ENCODE measurements around the gene GABBR1. TPM values are rescaled to one million over a fixed set of nuclear protein-coding genes. Genes with fewer than 3 reads are reported as not detected.

The GABBR1 gene
- total and polyA plus RNA-seq, 2 donors from 2014 or later = 12.7 to 46.7 TPM

- H3K36me3 ChIP-seq (ENCODE audit: control insufficient read depth in 2 of 3, insufficient read depth in 3 of 3, low read length in 3 of 3) = peaks cover 4 to 14% (median 12%) of the 10 kb centered on the region in 3 donors
Measured at GRCh38 chr6:29608131-29608530, 24.9 kb downstream of the GABBR1 start.

GRCh38 chr6:29603930-29604329, 29.1 kb downstream of the GABBR1 start:
- Histone ChIP-seq H3K27me3 (ENCODE audit: control insufficient read depth, insufficient read depth, low read length) (no peaks in the 10 kb centered on the region), H3K27ac (ENCODE audit: low read depth in 2 of 2, low read length in 2 of 2) (no peak overlapping the region), H3K4me1 (ENCODE audit: control insufficient read depth in 2 of 3, insufficient read depth in 2 of 3, low read depth in 1 of 3, low read length in 3 of 3) (no peaks in the 10 kb centered on the region), H3K9me3 (ENCODE audit: control insufficient read depth in 2 of 3, insufficient read depth in 1 of 3, low read length in 3 of 3) (no peaks in the 10 kb centered on the region), H3K36me3 (ENCODE audit: control insufficient read depth in 2 of 3, insufficient read depth in 3 of 3, low read length in 3 of 3) (peaks cover 4 to 14% (median 12%) of the 10 kb centered on the region in 3 donors), H3K4me3 (ENCODE audit: low read length in 3 of 3) (no peak overlapping the region), H3K9ac (ENCODE audit: low read length in 3 of 3) (no peak overlapping the region)
- TF ChIP-seq CTCF (IDR thresholded peaks at IDR 0.05; ENCODE audit: borderline replicate concordance, extremely low read depth, insufficient read depth) = no peak
- DNase-seq = no peak
- intact Hi-C loops (cut with DNase I) = no loop called here
- FAIRE-seq = no peak

More at GRCh38 chr6:29608131-29608530, 24.9 kb downstream of the GABBR1 start:
- intact Hi-C loops (cut with DNase I) = no loop called here
- no peak overlapping the region for H3K27ac ChIP-seq (ENCODE audit: low read depth in 2 of 2, low read length in 2 of 2)
- no peaks in the 10 kb centered on the region for H3K27me3 ChIP-seq (ENCODE audit: control insufficient read depth, insufficient read depth, low read length)
- DNase-seq (no peak), FAIRE-seq (no peak)
- no peak overlapping the region for H3K9ac ChIP-seq (ENCODE audit: low read length in 3 of 3)
- no peaks in the 10 kb centered on the region for H3K9me3 ChIP-seq (ENCODE audit: control insufficient read depth in 2 of 3, insufficient read depth in 1 of 3, low read length in 3 of 3)
- no peaks in the 10 kb centered on the region for H3K4me1 ChIP-seq (ENCODE audit: control insufficient read depth in 2 of 3, insufficient read depth in 2 of 3, low read depth in 1 of 3, low read length in 3 of 3)
- no peak for TF ChIP-seq CTCF (IDR thresholded peaks at IDR 0.05; ENCODE audit: borderline replicate concordance, extremely low read depth, insufficient read depth)
- H3K4me3 ChIP-seq (ENCODE audit: low read length in 3 of 3) = no peak overlapping the region

GRCh38 chr6:29603456-29603855, 29.5 kb downstream of the GABBR1 start:
- H3K9me3 ChIP-seq (ENCODE audit: control insufficient read depth in 2 of 3, insufficient read depth in 1 of 3, low read length in 3 of 3) = no peaks in the 10 kb centered on the region
- H3K4me3 ChIP-seq (ENCODE audit: low read length in 3 of 3) = no peak overlapping the region
- no peaks in the 10 kb centered on the region for H3K27me3 ChIP-seq (ENCODE audit: control insufficient read depth, insufficient read depth, low read length)
- H3K27ac ChIP-seq (ENCODE audit: low read depth in 2 of 2, low read length in 2 of 2) = no peak overlapping the region
- FAIRE-seq (no peak), DNase-seq (no peak)
- intact Hi-C loops (cut with DNase I) = no loop called here
- no peak for TF ChIP-seq CTCF (IDR thresholded peaks at IDR 0.05; ENCODE audit: borderline replicate concordance, extremely low read depth, insufficient read depth)
- H3K4me1 ChIP-seq (ENCODE audit: control insufficient read depth in 2 of 3, insufficient read depth in 2 of 3, low read depth in 1 of 3, low read length in 3 of 3) = no peaks in the 10 kb centered on the region
- H3K9ac ChIP-seq (ENCODE audit: low read length in 3 of 3) = no peak overlapping the region
- H3K36me3 ChIP-seq (ENCODE audit: control insufficient read depth in 2 of 3, insufficient read depth in 3 of 3, low read length in 3 of 3) = peaks cover 4 to 14% (median 12%) of the 10 kb centered on the region in 3 donors

All from kidney (tissue), 14 donors.